Hypothalamus (tissue), 51 donors: ENCODE results near the gene UTS2B.
A peak's percentile ranks its signal among the peaks of the same experiment; 100 is the strongest.

Experiments used
- DNase-seq, 51 donors: peaks; one replicate each; lab custom pipeline; 2025; lab: John Stamatoyannopoulos, UW

UTS2B gene

DNA sequence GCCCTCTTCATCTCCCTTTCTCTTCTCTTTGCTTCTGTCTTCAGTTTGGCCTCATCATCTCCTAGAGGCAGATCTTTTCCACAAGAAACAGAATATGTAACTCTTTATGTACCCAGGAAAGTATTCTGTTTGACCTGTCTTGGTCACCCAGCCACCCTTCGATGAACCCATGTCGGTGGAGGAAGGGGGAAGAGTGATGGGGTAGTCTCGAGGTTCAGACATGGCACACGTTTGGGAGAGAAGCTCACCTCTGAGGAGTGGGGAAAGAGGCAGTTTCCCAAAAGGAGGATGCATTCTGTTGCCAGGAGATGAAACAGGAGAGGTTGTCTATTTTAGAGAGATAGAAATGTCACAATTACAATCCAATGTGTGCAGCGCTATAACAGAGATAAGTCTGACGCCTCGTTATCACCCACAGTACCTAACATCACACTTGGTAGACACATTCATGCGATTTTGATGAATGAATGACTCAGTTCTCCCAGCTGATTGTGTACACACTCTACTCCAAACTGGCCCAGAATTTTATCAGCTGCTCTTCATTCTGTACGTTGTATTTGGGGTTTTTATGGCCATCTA, 1.9 kb downstream of the UTS2B start:
- DNase-seq = peak in 5 of 51 donors; percentile 1 to 65 (median 42)

DNA sequence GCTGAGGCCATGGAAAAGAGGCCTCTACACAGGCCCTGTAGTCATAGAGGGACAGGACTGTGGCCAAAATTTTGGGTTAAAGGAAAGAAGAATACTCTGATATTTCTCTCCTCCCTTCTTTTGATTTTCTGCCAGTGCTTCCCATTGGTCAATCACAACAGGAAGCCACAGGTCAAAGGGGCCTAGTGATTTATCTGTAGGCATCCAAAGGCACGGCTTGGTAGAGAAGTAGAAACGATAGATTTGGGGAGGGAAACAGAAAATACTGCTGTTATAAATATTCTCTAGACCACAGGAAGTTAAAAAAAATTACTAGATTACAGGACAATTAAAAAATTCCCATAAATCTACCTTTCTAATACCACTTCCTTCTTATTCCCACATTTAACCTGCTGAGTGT, 2.8 kb downstream of the UTS2B start:
- no peak for DNase-seq

DNA sequence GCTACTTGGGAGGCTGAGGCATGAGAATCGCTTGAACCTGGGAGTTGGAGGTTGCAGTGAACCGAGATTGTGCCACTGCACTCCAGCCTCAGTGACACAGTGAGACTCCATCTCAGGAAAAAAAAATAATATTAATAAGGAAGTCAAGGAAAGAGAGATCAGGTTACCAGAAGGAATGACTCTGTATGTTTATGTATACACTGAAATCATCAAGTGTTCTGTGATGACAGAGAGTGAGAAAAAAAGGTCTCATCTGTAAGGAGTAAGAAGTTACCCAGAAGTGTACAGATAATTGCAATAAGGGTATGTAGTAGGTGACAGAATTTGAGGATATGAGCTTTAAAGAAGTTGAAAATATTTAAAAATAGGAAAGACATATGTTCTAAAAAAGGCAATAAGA, 5.4 kb downstream of the UTS2B start:
- DNase-seq = no peak

DNA sequence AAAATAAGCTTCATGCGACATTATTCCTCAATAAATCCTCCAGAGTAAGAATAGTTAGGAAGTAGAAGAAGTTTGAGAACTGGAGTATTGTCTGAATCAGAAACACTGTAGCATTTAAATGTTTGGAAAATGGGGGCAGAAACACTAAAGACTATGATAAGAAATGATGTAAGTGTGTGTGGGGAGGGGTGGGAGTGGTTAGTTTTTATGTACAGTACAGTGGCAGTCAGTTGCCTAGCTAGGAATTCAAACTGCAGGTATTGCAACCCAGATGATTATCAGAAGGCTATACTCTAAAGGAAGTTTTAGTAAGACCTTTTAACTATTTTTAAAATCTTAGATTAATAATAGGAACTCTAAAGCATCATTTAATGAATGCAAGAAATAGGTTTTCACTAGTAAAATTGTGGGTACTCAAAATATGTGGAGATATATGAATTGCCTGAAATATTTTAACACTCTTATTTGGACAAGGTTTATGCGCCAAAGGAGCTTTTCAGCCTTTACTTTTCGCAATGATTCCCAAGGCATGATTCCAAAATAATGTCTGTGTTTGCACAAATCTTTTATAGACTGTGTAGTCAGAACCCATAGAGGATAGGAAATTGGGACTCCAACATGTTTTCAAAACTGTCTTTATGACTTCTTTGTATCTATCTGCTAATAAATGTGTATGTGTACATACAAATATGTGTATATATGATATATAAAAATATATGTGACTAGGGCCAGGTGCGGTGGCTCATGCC, 9.1 kb downstream of the UTS2B start:
- DNase-seq = no peak

DNA sequence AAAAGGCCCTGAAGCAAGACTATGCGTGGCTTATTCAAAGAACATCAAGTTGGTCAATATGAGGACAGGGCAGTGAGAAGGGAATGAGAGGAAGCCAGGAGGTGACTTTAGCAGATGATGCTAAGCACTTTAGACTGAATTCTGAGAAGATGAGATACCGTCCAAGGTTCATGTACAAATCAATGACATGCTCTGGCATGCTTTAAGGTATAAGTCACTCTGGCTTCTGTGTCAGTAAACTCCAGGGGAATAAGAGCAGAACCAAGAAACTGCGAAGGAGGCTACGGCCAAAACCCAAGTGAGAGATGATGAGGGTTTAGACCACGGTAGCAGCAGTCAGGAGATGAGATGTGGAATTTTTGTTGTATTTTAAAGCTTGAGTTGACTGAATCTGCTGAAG, 10.0 kb downstream of the UTS2B start:
- no peak for DNase-seq

DNA sequence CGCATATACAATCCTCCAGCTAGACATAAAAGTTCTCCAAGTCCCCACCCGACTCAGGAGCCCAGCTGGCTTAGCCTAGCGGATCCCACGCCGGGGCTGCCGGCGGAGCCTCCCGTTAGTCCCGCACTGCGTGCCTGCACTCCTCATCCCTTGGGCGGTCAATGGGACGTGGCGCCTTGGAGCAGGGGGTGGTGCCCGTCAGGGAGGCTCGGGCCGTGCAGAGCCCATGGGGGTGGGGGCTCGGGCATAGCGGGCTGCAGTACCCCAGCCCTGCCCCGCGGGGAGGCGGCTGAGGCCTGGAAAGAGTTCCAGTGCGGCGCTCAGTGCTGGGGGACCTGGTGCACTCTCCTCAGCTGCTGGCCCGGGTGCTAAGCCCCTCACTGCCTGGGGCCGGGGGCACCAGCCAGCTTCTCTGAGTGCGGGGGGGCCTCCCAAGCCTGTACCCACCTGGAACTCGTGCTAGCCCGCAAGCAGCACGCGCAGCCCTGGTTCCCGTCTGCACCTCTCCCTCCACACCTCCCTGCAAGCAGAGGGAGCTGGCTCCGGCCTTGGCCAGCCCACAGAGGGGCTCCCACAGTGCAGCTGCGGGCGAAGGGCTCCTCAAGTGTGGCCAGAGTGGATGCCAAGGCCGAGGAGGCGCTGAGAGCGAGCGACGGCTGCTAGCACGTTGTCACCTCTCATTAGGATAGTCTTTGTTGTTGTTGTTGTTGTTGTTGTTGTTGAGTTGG, 13.3 kb downstream of the UTS2B start:
- DNase-seq = no peak

DNA sequence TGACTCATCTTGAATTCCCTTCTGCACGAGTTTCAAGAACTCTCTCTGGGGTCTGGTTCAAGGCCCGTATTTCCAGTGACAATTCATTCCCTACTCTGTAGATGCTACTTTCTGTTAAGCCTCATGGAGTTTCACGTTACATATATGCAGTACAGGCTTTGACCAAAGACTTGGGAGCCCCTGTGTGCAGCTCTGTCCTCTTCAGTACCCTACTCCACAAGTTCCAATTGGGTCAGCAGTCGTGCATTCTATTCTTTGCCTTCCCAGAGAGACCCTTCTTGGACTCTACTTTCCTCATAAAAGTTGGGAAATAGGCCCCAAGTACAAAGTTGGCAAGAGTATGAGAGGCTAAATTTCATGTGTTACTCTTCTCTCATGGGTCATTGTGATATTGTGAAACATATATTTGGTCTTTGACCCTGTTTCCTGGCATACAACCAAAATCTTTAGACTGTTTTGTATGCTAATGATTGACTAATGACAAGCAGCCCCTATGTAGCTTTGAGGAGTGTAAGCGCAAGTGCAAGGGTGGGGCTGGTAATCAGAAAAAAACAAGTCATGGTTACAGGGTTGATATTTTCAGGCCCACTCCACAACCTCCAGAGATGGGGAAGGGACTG, 16.1 kb downstream of the UTS2B start:
- no peak for DNase-seq

DNA sequence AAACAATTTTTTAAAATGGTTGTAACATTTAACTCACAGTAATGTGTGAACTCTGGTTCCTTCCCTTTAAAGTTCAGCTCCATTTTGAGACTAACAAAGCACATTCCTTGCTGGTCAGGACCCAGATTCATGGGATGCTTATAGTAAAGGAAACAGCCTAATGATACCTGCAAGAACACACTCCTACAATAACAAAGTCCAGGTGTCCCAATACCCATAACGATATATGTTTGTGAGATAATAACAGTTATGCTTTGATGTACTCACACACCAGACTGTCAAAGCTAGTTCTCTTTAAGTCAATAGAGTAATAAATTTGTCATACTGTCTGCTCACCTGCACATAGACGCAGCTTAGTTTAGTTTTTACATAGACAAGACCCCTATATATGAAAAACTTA, 17.0 kb downstream of the UTS2B start:
- DNase-seq = no peak

DNA sequence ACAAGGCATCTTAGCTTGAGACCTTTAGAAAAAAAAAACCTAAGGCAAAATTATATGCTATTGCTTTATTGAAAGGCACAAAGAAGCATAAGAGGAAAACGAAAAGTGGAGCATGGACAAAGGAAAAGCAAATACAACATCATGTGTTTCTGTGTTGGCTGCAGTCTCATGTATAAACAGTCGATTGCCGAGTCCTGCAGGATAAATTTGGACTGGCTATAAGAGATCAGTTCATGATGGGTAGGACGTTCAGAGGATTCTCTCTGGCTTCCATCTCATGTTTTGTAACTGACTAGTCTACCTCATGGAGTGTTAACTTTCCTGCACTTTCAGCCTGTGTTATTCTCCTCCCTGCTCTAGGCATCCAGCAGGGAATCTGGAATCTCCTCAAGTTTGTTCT, 23.0 kb downstream of the UTS2B start:
- no peak for DNase-seq

DNA sequence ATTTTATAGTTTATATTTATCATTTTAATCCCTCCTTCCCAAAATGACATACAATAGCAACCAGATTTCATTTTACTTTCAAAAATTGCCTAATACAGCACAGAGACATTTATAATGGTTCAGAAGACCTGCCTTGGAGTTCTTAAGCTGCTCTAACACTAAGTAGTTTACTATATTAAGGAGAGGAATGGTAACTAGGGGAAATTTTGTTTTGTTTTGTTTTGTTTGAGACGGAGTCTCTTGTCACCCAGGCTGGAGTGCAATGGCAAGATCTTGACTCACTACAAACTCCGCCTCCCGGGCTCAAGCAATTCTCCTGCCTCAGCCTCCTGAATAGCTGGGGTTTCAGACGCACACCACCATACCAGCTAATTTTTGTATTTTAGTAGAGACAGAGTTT, 23.9 kb downstream of the UTS2B start:
- no peak for DNase-seq

DNA sequence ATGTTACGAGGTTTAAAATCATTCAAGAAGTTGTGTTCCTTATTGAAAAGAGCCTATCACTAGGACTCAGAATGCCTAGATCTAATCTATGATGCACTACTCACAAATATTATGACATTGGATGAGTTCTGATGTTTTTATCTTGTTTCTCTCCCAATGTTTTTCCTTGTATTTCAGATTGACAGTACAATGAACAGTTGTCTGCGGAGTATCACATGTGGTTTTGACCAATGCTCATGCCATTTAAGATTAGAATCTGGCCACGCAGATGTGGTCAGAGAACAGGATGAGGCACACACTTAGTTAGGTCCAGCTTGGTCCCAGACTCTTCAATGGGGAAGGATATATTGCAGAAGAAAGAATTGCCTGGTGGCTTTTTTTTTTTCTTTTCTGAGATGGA, 26.7 kb downstream of the UTS2B start:
- peak in 1 of 51 donors; percentile 7 for DNase-seq

DNA sequence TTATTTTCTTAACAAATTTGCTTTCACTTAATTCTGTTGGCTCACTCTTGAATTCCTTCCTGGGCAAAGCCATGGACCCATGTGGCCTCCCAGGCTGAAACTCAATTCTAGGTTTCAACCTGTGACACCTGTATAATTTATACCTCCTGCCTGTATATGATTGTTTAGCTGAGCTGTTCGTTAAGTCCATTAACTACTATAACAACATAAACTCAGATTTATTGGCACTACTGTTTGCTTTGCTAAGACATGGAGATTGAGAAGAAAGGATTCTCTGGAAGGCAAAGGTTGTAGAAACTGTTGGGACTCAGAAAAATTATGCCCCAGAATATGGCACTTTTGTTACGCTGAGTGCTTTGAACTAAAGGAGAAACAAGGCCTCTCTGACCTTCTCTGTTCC, 27.9 kb downstream of the UTS2B start:
- DNase-seq = no peak

DNA sequence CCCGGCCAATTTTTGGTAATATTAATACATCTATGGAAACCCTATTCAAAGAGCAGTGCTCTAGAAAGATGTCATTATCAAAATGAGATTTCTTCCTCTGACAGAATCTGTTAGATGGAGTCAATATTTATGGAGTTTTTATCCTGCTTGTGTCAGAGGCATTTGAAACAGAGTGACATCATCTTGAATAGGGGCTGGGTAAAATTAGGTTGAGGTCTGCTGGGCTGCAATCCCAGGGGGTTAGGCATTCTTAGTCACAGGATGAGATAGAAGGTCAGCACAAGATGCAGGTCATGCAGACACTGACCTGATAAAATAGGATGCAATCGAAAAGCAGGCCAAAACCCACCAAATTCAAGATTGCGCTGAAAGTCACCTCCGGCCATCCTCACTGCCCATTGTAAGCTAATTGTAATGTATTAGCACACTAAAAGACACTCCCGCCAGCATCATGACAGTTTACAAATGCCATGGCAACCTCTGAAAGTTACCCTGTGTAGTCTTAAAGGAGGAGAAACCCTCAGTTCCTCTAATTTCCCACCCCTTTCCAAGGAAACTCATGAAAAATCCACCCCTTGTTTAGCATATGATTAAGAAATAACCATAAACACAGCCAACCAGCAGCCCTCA, 28.4 kb downstream of the UTS2B start:
- DNase-seq = no peak

DNA sequence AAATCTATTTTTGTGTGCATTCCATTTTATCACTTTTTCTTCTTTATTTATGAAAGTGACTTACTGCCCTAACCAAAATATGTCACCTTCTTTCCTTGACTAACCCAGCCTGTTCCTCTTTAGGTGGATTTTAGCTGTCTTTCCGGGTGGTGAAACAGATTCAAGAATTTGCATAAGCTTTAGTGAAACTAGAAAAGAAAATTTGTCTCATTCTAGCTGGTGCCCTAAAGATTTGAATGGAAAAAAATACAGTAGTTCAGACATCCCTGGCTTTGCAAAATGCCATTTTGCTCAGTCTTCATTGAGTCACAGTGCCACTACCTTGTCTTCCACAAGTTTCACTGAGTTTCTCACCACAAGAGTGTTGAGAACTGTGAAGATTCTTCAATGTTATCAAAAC, 29.3 kb downstream of the UTS2B start:
- DNase-seq = no peak

DNA sequence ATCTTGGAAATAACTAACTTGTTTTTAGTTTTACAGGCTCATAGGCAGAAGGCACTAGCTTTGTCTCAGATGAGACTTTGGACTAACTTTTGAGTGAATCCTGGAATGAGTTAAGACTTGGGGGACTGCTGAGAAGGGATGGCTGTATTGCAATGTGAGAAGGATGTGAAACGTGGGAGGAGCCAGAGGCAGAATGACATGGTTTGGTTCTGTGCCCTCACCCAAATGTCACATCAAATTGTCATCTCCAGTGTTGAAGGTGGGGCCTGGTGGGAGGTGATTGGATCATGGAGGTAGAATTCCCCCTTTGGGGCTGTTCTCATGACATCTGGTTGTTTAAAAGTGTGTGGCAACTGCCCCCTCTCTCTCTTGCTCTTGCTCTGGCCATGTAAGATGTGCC, 29.9 kb downstream of the UTS2B start:
- no peak for DNase-seq

DNA sequence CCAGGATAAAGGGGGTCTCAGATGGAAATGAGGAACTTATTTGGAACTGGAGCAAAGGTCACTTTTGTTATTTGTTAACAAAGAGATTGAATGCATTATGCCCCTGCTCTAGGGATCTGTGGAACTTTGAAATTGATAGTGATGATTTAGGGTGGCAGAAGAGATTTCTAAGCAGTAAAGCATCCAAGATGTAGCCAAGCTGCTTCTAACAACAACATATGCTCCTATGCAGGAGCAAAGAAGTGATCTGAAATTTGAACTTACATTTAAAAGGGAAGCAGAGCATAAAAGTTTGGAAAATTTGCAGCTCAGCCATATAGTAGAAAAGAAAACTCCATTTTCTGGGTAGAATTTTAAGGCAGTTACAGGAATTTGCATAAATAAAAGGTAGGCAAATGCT, 31.5 kb downstream of the UTS2B start:
- no peak for DNase-seq

DNA sequence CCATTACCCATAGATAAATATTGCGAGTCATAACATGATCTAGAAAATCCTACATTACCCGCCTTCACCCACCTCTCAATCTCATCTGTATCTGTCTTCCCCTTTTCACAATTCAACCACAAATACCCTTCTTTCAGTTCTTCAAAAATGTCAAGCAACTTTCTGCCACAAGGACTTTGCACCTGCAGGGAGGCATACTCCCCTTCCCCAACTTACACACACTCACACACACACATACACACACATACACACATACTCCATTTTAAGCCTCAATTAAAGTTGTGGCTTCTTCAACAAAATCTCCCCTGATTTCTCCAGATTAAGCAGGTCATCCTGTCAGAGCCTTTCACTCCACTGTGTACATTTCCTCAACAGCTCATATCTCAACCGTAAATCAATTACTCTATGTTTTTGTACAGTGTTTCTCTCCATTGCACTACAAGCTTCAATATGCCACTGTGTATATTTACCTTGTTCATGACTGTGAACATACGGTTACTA, 34.2 kb downstream of the UTS2B start:
- DNase-seq = no peak

DNA sequence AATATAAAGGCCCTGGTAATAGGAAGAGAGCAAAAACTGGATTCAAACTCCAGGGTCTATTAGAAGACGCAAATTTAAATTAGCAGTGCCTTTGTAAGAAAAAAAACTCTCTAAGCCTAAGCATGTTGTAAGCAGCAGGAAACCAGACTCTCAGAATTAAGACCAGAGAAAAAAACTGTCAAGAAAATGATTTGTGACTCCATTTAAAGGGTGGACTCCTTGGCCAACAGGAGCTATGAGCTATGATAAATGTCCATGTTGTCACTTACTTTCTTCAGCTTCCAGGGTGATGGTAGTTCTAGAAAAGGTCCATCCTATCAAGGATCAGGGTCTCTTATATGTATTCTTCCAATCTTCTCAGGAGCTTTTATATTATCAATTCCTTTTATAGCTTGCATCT, 36.0 kb downstream of the UTS2B start:
- DNase-seq = no peak

DNA sequence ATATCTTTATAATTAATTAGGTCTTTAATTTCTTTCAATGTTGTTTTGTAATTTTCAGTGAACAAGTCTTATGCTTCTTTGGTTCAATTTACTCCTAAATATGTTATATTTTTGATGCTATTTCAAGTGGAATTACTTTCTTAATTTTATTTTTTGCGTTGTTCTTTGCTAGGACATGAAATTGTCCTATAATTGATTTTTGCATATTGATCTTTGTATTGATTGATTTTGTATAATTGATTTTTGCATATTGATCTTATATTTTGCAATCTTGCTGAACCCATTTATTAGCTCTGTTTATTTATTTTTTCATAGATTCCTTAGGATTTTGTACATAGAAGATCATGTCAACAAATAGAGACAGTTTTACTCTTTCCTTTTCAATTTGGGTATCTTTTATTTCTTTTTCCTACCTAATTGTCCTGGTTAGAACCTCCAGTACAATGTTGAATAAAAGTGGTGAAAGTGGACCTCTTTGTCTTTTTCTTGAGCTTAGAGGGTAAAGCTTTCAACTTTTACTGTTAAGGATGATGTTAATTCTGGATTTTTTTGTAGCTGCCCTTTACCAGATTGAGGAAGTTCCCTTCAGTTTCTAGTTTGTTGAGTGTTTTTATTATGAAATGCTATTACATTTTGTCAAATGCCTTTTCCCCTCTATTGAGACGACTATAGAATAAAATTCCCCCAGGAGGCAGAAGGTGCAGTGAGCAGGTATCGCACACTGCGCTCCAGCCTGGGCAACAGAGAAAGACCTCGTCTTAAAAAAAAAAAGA, 37.9 kb downstream of the UTS2B start:
- no peak for DNase-seq

DNA sequence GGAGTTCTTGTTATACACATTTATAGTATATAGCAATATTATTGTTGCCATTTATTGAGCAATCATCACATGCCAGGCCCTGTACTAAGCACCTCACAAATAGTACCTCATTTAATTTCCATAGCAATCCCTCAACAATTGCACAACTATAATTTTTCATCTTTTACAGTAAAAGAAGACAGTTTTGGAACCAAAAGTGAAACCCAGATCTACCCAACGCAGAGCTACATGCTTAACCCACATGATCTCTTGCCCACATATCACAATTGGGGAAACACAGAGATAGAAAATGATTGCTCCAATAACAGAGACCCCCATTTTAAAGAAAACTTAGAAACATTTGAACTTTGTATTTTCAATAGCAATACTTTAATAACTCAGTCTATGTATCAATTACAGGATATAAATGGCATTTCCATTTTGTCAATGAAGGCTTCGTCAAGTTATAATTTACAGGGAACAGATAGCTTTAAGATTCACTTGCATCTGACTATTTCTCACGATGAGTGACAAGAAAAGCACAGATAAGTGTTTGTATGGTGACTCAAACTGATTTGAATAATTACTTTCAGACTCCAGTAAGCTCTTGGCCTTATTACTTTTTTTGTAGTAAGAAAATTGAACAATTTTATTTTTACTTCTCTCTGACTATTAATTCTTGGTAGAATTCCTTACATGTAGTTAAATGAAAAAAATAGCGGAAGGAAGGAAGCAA, 39.9 kb downstream of the UTS2B start:
- no peak for DNase-seq
